ENCODE measurements around the gene BACH2.
"Not testable (repeated sequence)": the region's sequence is repeated elsewhere in the genome, so short reads cannot be mapped to it uniquely, and the experiment has no call there.

BACH2 gene

DNA sequence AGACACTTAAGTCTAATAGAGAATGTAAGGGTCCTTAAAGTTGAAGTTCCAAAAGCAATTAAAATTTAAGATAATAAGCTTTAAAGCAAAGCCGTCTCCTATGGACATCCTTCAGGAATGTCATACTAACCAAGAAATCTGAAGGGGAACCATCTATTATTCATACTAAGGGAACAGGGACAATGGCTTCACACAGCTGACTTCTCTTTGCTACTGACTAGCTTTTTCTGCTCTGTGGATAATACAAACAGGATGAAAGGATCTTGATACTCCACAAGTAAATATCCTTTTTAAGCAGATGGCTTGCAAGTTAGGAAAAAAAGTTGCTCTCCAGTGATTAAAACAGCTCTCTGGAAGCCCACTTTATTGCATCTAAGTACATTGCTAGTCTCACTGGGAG is 178.6 kb downstream of the BACH2 start:
- DNase-seq (ENCODE audit: low read depth) = no peak
- TF ChIP-seq CTCF (conservative IDR thresholded peaks at IDR 0.05; ENCODE audit: control insufficient read depth, insufficient read depth, low read depth, low read length) = no peak
- H3K4me3 ChIP-seq (ENCODE audit: control insufficient read depth, low read depth, low read length) = no peak overlapping the region

GRCh38 chr6:90116126-90116525 is 180.5 kb downstream of the BACH2 start:
- not testable (repeated sequence) for DNase-seq (ENCODE audit: low read depth); H3K4me3 ChIP-seq (ENCODE audit: control insufficient read depth, low read depth, low read length)

DNA sequence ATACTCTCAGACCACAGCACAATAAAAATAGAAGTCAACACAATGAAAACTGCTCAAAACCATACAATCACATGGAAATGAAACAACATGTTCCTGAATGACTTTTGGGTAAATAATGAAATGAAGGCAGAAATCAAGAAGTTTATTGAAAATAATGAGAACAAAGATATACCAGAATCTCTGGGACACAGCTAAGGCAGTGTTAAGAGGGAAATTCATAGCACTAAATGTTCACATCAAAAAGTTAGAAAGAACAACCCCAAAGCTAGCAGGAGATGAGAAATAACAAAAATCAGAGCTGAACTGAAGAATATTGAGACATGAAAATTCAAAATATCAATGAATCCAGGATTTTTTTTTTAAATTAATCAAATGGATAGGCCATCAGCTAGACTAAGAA is 183.3 kb downstream of the BACH2 start:
- H3K4me3 ChIP-seq (ENCODE audit: control insufficient read depth, low read depth, low read length) = no peak overlapping the region
- no peak for TF ChIP-seq CTCF (conservative IDR thresholded peaks at IDR 0.05; ENCODE audit: control insufficient read depth, insufficient read depth, low read depth, low read length)
- no peak for DNase-seq (ENCODE audit: low read depth)

DNA sequence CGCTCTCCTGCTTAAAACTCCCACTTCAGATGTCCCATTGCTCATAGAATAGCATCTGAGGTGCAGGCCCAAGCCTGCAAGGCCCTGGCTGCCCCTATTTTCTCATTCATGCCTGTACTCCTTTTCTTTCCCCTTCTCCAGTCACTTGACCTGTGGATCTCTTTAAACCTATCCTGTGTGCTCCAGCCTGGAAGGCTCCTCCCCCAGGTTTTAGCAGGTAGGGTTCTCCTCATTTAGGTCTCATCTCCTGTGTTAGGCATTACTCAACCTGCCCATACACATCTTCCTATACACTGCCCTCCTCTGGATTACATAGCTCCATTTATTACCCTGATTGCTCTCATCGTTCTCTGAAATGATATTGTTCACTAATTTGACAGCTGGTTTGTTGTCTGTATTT is 185.3 kb downstream of the BACH2 start:
- H3K4me3 ChIP-seq (ENCODE audit: control insufficient read depth, low read depth, low read length) = no peak overlapping the region
- DNase-seq (ENCODE audit: low read depth) = no peak
- no peak for TF ChIP-seq CTCF (conservative IDR thresholded peaks at IDR 0.05; ENCODE audit: control insufficient read depth, insufficient read depth, low read depth, low read length)

GRCh38 chr6:90110971-90111370 is 185.7 kb downstream of the BACH2 start:
- no peak for TF ChIP-seq CTCF (conservative IDR thresholded peaks at IDR 0.05; ENCODE audit: control insufficient read depth, insufficient read depth, low read depth, low read length)
- H3K4me3 ChIP-seq (ENCODE audit: control insufficient read depth, low read depth, low read length) = no peak overlapping the region
- no peak for DNase-seq (ENCODE audit: low read depth)

GRCh38 chr6:90109141-90109540 is 187.5 kb downstream of the BACH2 start:
- no peak overlapping the region for H3K4me3 ChIP-seq (ENCODE audit: control insufficient read depth, low read depth, low read length)
- TF ChIP-seq CTCF (conservative IDR thresholded peaks at IDR 0.05; ENCODE audit: control insufficient read depth, insufficient read depth, low read depth, low read length) = no peak
- DNase-seq (ENCODE audit: low read depth) = no peak

GRCh38 chr6:90107771-90108282 is 188.8 kb downstream of the BACH2 start:
- DNase-seq (ENCODE audit: low read depth) = no peak
- no peak overlapping the region for H3K4me3 ChIP-seq (ENCODE audit: control insufficient read depth, low read depth, low read length)
- TF ChIP-seq CTCF (conservative IDR thresholded peaks at IDR 0.05; ENCODE audit: control insufficient read depth, insufficient read depth, low read depth, low read length) = no peak
